ENCODE data around the gene RPP40.
"Not testable (repeated sequence)": the region's sequence is repeated elsewhere in the genome, so short reads cannot be mapped to it uniquely, and the experiment has no call there.

Gene RPP40

GRCh38 chr6:5033214-5033904 is 29.5 kb upstream of the RPP40 start:
- H3K23ac ChIP-seq (ENCODE audit: low read length in 2 of 2); DNase-seq; H4K8ac ChIP-seq (ENCODE audit: low read length); H4K91ac ChIP-seq (ENCODE audit: low read length); H3K9me3 ChIP-seq (ENCODE audit: control insufficient read depth, low read length); H2BK12ac ChIP-seq (ENCODE audit: low read length in 2 of 2); H3K4ac ChIP-seq (ENCODE audit: low read depth in 1 of 2, low read length in 2 of 2); H3K27ac ChIP-seq (ENCODE audit: low read length, poor library complexity, severe bottlenecking); H3K4me1 ChIP-seq (ENCODE audit: control insufficient read depth, insufficient read depth, low read depth, low read length); H3K18ac ChIP-seq (ENCODE audit: low read depth in 1 of 2, low read length in 2 of 2); H2BK15ac ChIP-seq (ENCODE audit: low read depth, poor library complexity, severe bottlenecking); H2BK120ac ChIP-seq (ENCODE audit: low read depth, low read length); H2AK5ac ChIP-seq (ENCODE audit: low read length, severe bottlenecking); H3K79me1 ChIP-seq (replicated peaks; ENCODE audit: low read length, poor library complexity, severe bottlenecking); H3K27me3 ChIP-seq (ENCODE audit: control insufficient read depth in 1 of 2, insufficient read depth in 1 of 2, low read length in 2 of 2); H3K9ac ChIP-seq (ENCODE audit: low read length); H3K36me3 ChIP-seq (ENCODE audit: control insufficient read depth in 1 of 2, insufficient read depth in 2 of 2, low read depth in 1 of 2, low read length in 2 of 2); H3K4me2 ChIP-seq (ENCODE audit: low read length, poor library complexity, severe bottlenecking); H2BK5ac ChIP-seq (ENCODE audit: low read depth, low read length, poor library complexity, severe bottlenecking); H3K14ac ChIP-seq (ENCODE audit: low read length in 2 of 2); H2AFZ ChIP-seq (ENCODE audit: low read depth, low read length): not testable (repeated sequence)
- H3K4me3 ChIP-seq (ENCODE audit: insufficient read depth in 1 of 2, low read depth in 1 of 2, low read length in 2 of 2) = peak overlapping the region in 1 of 2 experiments; percentile 29
- WGBS = 93% methylated on average over 11 of the region's 14 CpGs

- H3K14ac ChIP-seq (ENCODE audit: low read length in 2 of 2); H3K4ac ChIP-seq (ENCODE audit: low read depth in 1 of 2, low read length in 2 of 2); H3K9me3 ChIP-seq (ENCODE audit: control insufficient read depth, low read length); H3K36me3 ChIP-seq (ENCODE audit: control insufficient read depth in 1 of 2, insufficient read depth in 2 of 2, low read depth in 1 of 2, low read length in 2 of 2); H3K23ac ChIP-seq (ENCODE audit: low read length in 2 of 2); H3K27me3 ChIP-seq (ENCODE audit: control insufficient read depth in 1 of 2, insufficient read depth in 1 of 2, low read length in 2 of 2); H4K91ac ChIP-seq (ENCODE audit: low read length); H2AK5ac ChIP-seq (ENCODE audit: low read length, severe bottlenecking); H3K79me1 ChIP-seq (replicated peaks; ENCODE audit: low read length, poor library complexity, severe bottlenecking); H2BK5ac ChIP-seq (ENCODE audit: low read depth, low read length, poor library complexity, severe bottlenecking); H2AFZ ChIP-seq (ENCODE audit: low read depth, low read length); H2BK15ac ChIP-seq (ENCODE audit: low read depth, poor library complexity, severe bottlenecking); H3K27ac ChIP-seq (ENCODE audit: low read length, poor library complexity, severe bottlenecking); H3K4me1 ChIP-seq (ENCODE audit: control insufficient read depth, insufficient read depth, low read depth, low read length); H2BK120ac ChIP-seq (ENCODE audit: low read depth, low read length); H3K4me2 ChIP-seq (ENCODE audit: low read length, poor library complexity, severe bottlenecking): not testable (repeated sequence)
- Histone ChIP-seq H2BK12ac (ENCODE audit: low read length in 2 of 2) (peak overlapping the region in 1 of 2 experiments; percentile 71), H4K8ac (ENCODE audit: low read length) (peak overlapping the region; percentile 56), H3K4me3 (ENCODE audit: insufficient read depth in 1 of 2, low read depth in 1 of 2, low read length in 2 of 2) (peak overlapping the region in 1 of 2 experiments; percentile 50), H3K9ac (ENCODE audit: low read length) (peak overlapping the region; percentile 62), H3K18ac (ENCODE audit: low read depth in 1 of 2, low read length in 2 of 2) (peak overlapping the region in 1 of 2 experiments; percentile 2)
- 38% methylated on average over 13 of the region's 13 CpGs for WGBS
- DNase-seq = peak; percentile 26
These were observed 28.9 kb upstream of the RPP40 start for GRCh38 chr6:5032706-5033105.

GRCh38 chr6:5031150-5031549 is 27.3 kb upstream of the RPP40 start:
- Histone ChIP-seq H3K9me3 (ENCODE audit: control insufficient read depth, low read length) (no peaks in the 10 kb centered on the region), H2BK120ac (ENCODE audit: low read depth, low read length) (no peak overlapping the region), H3K27ac (ENCODE audit: low read length, poor library complexity, severe bottlenecking) (no peak overlapping the region), H3K23ac (ENCODE audit: low read length in 2 of 2) (no peak overlapping the region), H4K91ac (ENCODE audit: low read length) (peak overlapping the region; percentile 77), H3K4me2 (ENCODE audit: low read length, poor library complexity, severe bottlenecking) (no peak overlapping the region), H3K9ac (ENCODE audit: low read length) (no peak overlapping the region), H3K4ac (ENCODE audit: low read depth in 1 of 2, low read length in 2 of 2) (no peak overlapping the region), H4K8ac (ENCODE audit: low read length) (peak overlapping the region; percentile 83), H3K27me3 (ENCODE audit: control insufficient read depth in 1 of 2, insufficient read depth in 1 of 2, low read length in 2 of 2) (no peaks in the 10 kb centered on the region), H3K4me1 (ENCODE audit: control insufficient read depth, insufficient read depth, low read depth, low read length) (peaks cover 3% of the 10 kb centered on the region), H2AFZ (ENCODE audit: low read depth, low read length) (no peak overlapping the region), H2BK12ac (ENCODE audit: low read length in 2 of 2) (peak overlapping the region in 1 of 2 experiments; percentile 50), H3K14ac (ENCODE audit: low read length in 2 of 2) (no peak overlapping the region), H3K4me3 (ENCODE audit: insufficient read depth in 1 of 2, low read depth in 1 of 2, low read length in 2 of 2) (no peak overlapping the region), H2AK5ac (ENCODE audit: low read length, severe bottlenecking) (no peak overlapping the region), H2BK5ac (ENCODE audit: low read depth, low read length, poor library complexity, severe bottlenecking) (no peak overlapping the region), H3K18ac (ENCODE audit: low read depth in 1 of 2, low read length in 2 of 2) (peak overlapping the region; percentile 23 to 71), H3K36me3 (ENCODE audit: control insufficient read depth in 1 of 2, insufficient read depth in 2 of 2, low read depth in 1 of 2, low read length in 2 of 2) (no peaks in the 10 kb centered on the region), H3K79me1 (replicated peaks; ENCODE audit: low read length, poor library complexity, severe bottlenecking) (no peaks in the 10 kb centered on the region), H2BK15ac (ENCODE audit: low read depth, poor library complexity, severe bottlenecking) (no peak overlapping the region)
- 100% methylated on average over 3 of the region's 6 CpGs for WGBS
- no peak for DNase-seq

- Histone ChIP-seq H4K91ac (ENCODE audit: low read length) (no peak overlapping the region), H3K27me3 (ENCODE audit: control insufficient read depth in 1 of 2, insufficient read depth in 1 of 2, low read length in 2 of 2) (no peaks in the 10 kb centered on the region), H3K9ac (ENCODE audit: low read length) (no peak overlapping the region), H2AK5ac (ENCODE audit: low read length, severe bottlenecking) (no peak overlapping the region), H3K9me3 (ENCODE audit: control insufficient read depth, low read length) (no peaks in the 10 kb centered on the region), H3K18ac (ENCODE audit: low read depth in 1 of 2, low read length in 2 of 2) (peak overlapping the region; percentile 6 to 52), H3K27ac (ENCODE audit: low read length, poor library complexity, severe bottlenecking) (no peak overlapping the region), H3K4me2 (ENCODE audit: low read length, poor library complexity, severe bottlenecking) (no peak overlapping the region), H3K23ac (ENCODE audit: low read length in 2 of 2) (no peak overlapping the region), H2BK5ac (ENCODE audit: low read depth, low read length, poor library complexity, severe bottlenecking) (no peak overlapping the region), H2AFZ (ENCODE audit: low read depth, low read length) (peak overlapping the region; percentile 1), H3K4me3 (ENCODE audit: insufficient read depth in 1 of 2, low read depth in 1 of 2, low read length in 2 of 2) (no peak overlapping the region), H4K8ac (ENCODE audit: low read length) (peak overlapping the region; percentile 74), H2BK120ac (ENCODE audit: low read depth, low read length) (no peak overlapping the region), H3K36me3 (ENCODE audit: control insufficient read depth in 1 of 2, insufficient read depth in 2 of 2, low read depth in 1 of 2, low read length in 2 of 2) (no peaks in the 10 kb centered on the region), H3K4me1 (ENCODE audit: control insufficient read depth, insufficient read depth, low read depth, low read length) (peaks cover 6% of the 10 kb centered on the region), H2BK15ac (ENCODE audit: low read depth, poor library complexity, severe bottlenecking) (no peak overlapping the region), H3K79me1 (replicated peaks; ENCODE audit: low read length, poor library complexity, severe bottlenecking) (no peaks in the 10 kb centered on the region), H3K4ac (ENCODE audit: low read depth in 1 of 2, low read length in 2 of 2) (no peak overlapping the region), H2BK12ac (ENCODE audit: low read length in 2 of 2) (peak overlapping the region in 1 of 2 experiments; percentile 96), H3K14ac (ENCODE audit: low read length in 2 of 2) (no peak overlapping the region)
- 33% methylated on average over 11 of the region's 13 CpGs for WGBS
- peak; percentile 84 for DNase-seq
These were observed 26.8 kb upstream of the RPP40 start for GRCh38 chr6:5030596-5031136.
